B cell (primary cell): Measurements from ENCODE around the gene KIF23. TPM values are rescaled to one million over a fixed set of nuclear protein-coding genes. Genes with fewer than 3 reads are reported as not detected.

Source experiments
- ATAC-seq: fragments of 200-7000 bp; cut with Tn5 transposase; one replicate; pipeline ENCODE4 v1.10.0; 2021; ENCODE audit warnings: low read depth, mild to moderate bottlenecking, moderate number of reproducible peaks, moderate library complexity
- CTCF ChIA-PET: fragments of 350-600 bp; sonication (Branson Sonifier 250); formaldehyde crosslinking; loops from one replicate; lab custom pipeline; 2021; ENCODE audit warnings: antibody characterized with exemption, inconsistent platforms; lab: Charles Lee
- POLR2A ChIA-PET: fragments of 350-600 bp; sonication (Branson Sonifier 250); formaldehyde crosslinking; loops from one replicate; lab custom pipeline; 2021; ENCODE audit warnings: antibody characterized with exemption; lab: Charles Lee
- DNase-seq: peaks from one replicate; pipeline ENCODE4 v3.0.0; 2013
- H2AFZ ChIP-seq: 2 replicates; pipeline ENCODE4 v1.6.1; 2012; ENCODE audit warnings: mild to moderate bottlenecking, low read depth, low read length; ENCODE audit not compliant: insufficient read depth, poor library complexity, severe bottlenecking
- H3K27ac ChIP-seq, 2 donors: 1 replicate in 1 of 2; 2 replicates in 1 of 2; pipeline ENCODE4 v1.5.1; 2012 to 2013; ENCODE audit warnings: low read length in 2 of 2, mild to moderate bottlenecking in 2 of 2, moderate library complexity in 1 of 2
- H3K27me3 ChIP-seq, 4 experiments: fragments of 200-600 bp in 1 of 4; sonication (generic) in 1 of 4; replicated peaks in 1 of 4; 1 replicate in 2 of 4; 2 replicates in 2 of 4; pipeline versions ENCODE4 v1.6.1 to v1.7.0; 2013 to 2016; ENCODE audit warnings: low read length in 3 of 4, mild to moderate bottlenecking in 2 of 4, mixed read lengths in 1 of 4, moderate library complexity in 1 of 4; ENCODE audit not compliant: insufficient read depth in 4 of 4, control insufficient read depth in 3 of 4; ENCODE audit errors: control extremely low read depth in 1 of 4
- H3K36me3 ChIP-seq, 2 experiments: replicated peaks in 1 of 2; 1 replicate in 1 of 2; 2 replicates in 1 of 2; pipeline versions ENCODE4 v1.6.1 to v1.7.1; 2013; ENCODE audit warnings: low read length in 1 of 2; ENCODE audit not compliant: insufficient read depth in 2 of 2, control insufficient read depth in 1 of 2; ENCODE audit errors: control extremely low read depth in 1 of 2, extremely low read depth in 1 of 2
- H3K4me1 ChIP-seq, 2 donors: fragments of 200-600 bp in 1 of 2; sonication (generic) in 1 of 2; 1 replicate in 1 of 2; 2 replicates in 1 of 2; pipeline versions ENCODE4 v1.5.1 to v1.6.1; 2013 to 2017; ENCODE audit warnings: low read length in 2 of 2; ENCODE audit not compliant: control insufficient read depth in 2 of 2, insufficient read depth in 2 of 2
- H3K4me2 ChIP-seq: replicated peaks from 2 replicates; pipeline ENCODE3; 2012; ENCODE audit warnings: mild to moderate bottlenecking, low read depth, low read length; ENCODE audit not compliant: poor library complexity, severe bottlenecking
- H3K4me3 ChIP-seq, 5 experiments: fragments of 200-600 bp in 1 of 5; sonication (generic) in 1 of 5; 1 replicate in 3 of 5; 2 replicates in 2 of 5; pipeline versions ENCODE4 v1.5.1 to v1.7.0; 2011 to 2016; ENCODE audit warnings: low read length in 4 of 5, mild to moderate bottlenecking in 4 of 5, low read depth in 2 of 5, control low read depth in 1 of 5, moderate library complexity in 1 of 5; ENCODE audit not compliant: insufficient read depth in 1 of 5; ENCODE audit errors: control extremely low read depth in 1 of 5, extremely low read depth in 1 of 5
- H3K79me2 ChIP-seq: fragments of 200-600 bp; sonication (generic); one replicate; pipeline ENCODE4 v1.6.0; 2016; ENCODE audit warnings: low read length; ENCODE audit not compliant: control insufficient read depth, insufficient read depth
- H3K9ac ChIP-seq: fragments of 200-600 bp; sonication (generic); 2 replicates; pipeline ENCODE4 v1.6.1; 2017; ENCODE audit warnings: mild to moderate bottlenecking, low read length, moderate library complexity
- H3K9me3 ChIP-seq, 3 donors: one replicate each; pipeline versions ENCODE4 v1.6.1 to v1.7.1; 2013; ENCODE audit warnings: low read length in 2 of 3; ENCODE audit not compliant: control insufficient read depth in 2 of 3, insufficient read depth in 1 of 3; ENCODE audit errors: control extremely low read depth in 1 of 3
- H4K20me1 ChIP-seq: 2 replicates; pipeline ENCODE4 v1.6.0; 2012; ENCODE audit warnings: mild to moderate bottlenecking, low read length; ENCODE audit not compliant: insufficient read depth, control insufficient read depth, poor library complexity, severe bottlenecking
- H3K27ac Mint-ChIP-seq: one replicate; pipeline ENCODE4 v1.8.0; 2021; ENCODE audit warnings: mixed read lengths
- H3K27me3 Mint-ChIP-seq: one replicate; pipeline ENCODE4 v1.8.0; 2021; ENCODE audit warnings: mixed read lengths
- H3K4me1 Mint-ChIP-seq: one replicate; pipeline ENCODE4 v1.8.0; 2021; ENCODE audit warnings: mixed read lengths
- H3K4me3 Mint-ChIP-seq: one replicate; pipeline ENCODE4 v1.8.0; 2021; ENCODE audit warnings: mixed read lengths
- H3K9me3 Mint-ChIP-seq: one replicate; pipeline ENCODE4 v1.8.0; 2022; ENCODE audit warnings: mixed read lengths; ENCODE audit not compliant: insufficient read depth
- EZH2 ChIP-seq: IDR thresholded peaks from 2 replicates; pipeline ENCODE4 v1.6.1; 2012; ENCODE audit warnings: borderline replicate concordance, low read depth, mild to moderate bottlenecking, moderate library complexity, low read length; ENCODE audit not compliant: insufficient read depth, poor library complexity, severe bottlenecking
- WGBS: methylation state at CpG from one replicate; pipeline ENCODE4 v1.1.5; 2013; ENCODE audit warnings: missing lambda C conversion rate; ENCODE audit not compliant: insufficient coverage; 5-methylcytosine and 5-hydroxymethylcytosine counted together
- intact Hi-C: fragments of 100-400 bp; cut with micrococcal nuclease; formaldehyde crosslinking; loops from one replicate; pipeline ENCODE4 v1.10.0; 2022
- polyA plus RNA-seq: library from polyadenylated mRNA; depleted of rRNA; stranded (reverse); fragments of >200 nt; gene quantifications from 2 replicates; pipeline ENCODE4 v1.2.3, GENCODE V29; 2012
- total RNA-seq, 2 donors: library from RNA; stranded (reverse); fragments of 120-200 nt in 1 of 2; gene quantifications; 1 replicate in 1 of 2; 2 replicates in 1 of 2; pipeline versions ENCODE4 v1.2.3 to v1.2.4, GENCODE V29; 2013 to 2022
- TF ChIP-seq, protein P1 (sequence below): fragments of 200-600 bp; IDR thresholded peaks from one replicate; pipeline ENCODE4 v1.8.0; 2022; ENCODE audit warnings: antibody characterized with exemption, mild to moderate bottlenecking

KIF23 gene
- total and polyA plus RNA-seq, 2 donors (not counting 1 experiment from before 2014, with no cell fraction given), result 0.30 to 0.34 TPM

DNA sequence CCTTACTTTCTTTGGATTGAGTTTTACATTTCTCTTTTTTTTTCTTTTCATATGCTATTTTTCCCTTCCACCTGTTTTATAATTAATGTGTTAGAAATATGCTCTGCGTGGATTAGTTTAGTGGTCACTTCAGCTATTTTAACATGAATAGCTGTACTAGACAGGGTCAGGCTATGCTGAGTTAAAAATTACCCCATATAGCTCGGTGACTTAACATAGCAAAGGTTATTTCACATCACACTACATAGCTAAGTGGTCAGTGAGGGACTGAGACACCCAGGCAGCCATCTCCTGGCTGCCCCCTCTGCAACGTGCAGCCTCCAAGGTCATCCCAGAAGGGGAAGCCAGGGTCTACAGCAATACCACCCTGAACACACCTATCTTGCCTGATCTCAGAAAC lies 46.9 kb upstream of the KIF23 start:
- TF ChIP-seq, protein P1, sequence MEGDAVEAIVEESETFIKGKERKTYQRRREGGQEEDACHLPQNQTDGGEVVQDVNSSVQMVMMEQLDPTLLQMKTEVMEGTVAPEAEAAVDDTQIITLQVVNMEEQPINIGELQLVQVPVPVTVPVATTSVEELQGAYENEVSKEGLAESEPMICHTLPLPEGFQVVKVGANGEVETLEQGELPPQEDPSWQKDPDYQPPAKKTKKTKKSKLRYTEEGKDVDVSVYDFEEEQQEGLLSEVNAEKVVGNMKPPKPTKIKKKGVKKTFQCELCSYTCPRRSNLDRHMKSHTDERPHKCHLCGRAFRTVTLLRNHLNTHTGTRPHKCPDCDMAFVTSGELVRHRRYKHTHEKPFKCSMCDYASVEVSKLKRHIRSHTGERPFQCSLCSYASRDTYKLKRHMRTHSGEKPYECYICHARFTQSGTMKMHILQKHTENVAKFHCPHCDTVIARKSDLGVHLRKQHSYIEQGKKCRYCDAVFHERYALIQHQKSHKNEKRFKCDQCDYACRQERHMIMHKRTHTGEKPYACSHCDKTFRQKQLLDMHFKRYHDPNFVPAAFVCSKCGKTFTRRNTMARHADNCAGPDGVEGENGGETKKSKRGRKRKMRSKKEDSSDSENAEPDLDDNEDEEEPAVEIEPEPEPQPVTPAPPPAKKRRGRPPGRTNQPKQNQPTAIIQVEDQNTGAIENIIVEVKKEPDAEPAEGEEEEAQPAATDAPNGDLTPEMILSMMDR, result no peak
- TF ChIP-seq EZH2, result no peak
- peaks cover 0 to 7% (median 0%) of the 10 kb centered on the region in 4 experiments for H3K27me3 ChIP-seq
- no peak for ATAC-seq
- H3K4me1 ChIP-seq, result no peaks in the 10 kb centered on the region
- H4K20me1 ChIP-seq, result no peaks in the 10 kb centered on the region
- no peaks in the 10 kb centered on the region for H3K36me3 ChIP-seq
- no peak overlapping the region for H3K9ac ChIP-seq
- no peak overlapping the region for H3K4me2 ChIP-seq
- peaks cover 0 to 2% (median 0%) of the 10 kb centered on the region in 3 donors for H3K9me3 ChIP-seq
- Mint-ChIP-seq H3K4me1 (no peaks in the 10 kb centered on the region), H3K4me3 (no peak overlapping the region), H3K9me3 (peaks cover 5% of the 10 kb centered on the region), H3K27me3 (peaks cover 24% of the 10 kb centered on the region), H3K27ac (no peak overlapping the region)
- WGBS, result 60% methylated on average over 1 of the region's 3 CpGs
- H3K27ac ChIP-seq, result no peak overlapping the region
- DNase-seq, result no peak
- ChIA-PET POLR2A (no interaction called here), CTCF (no interaction called here)
- H3K4me3 ChIP-seq, result no peak overlapping the region
- no peaks in the 10 kb centered on the region for H3K79me2 ChIP-seq
- intact Hi-C loops, result no loop called here
- H2AFZ ChIP-seq, result no peak overlapping the region

DNA sequence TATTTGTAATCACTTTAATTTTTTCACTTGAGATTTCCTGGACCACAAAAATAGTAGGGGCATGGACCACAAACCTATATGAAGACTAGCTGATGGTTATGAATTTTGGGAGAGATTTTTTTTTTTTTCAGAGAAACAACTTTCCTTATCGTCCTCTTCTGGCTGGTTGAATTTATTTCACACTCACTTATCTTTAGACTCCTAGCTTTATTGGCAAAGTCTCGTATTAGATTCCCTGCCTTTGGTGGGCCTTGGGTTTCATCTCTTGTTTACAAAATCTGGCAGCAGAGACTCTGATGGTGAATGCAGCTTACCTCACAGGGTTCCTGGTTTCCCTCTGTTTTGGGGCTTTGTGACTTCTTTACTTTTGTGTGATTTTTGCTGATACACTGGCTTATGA lies 44.5 kb upstream of the KIF23 start:
- intact Hi-C loops, result no loop called here

More for the DNA sequence above, 44.5 kb upstream of the KIF23 start:
- Histone ChIP-seq H3K4me2 (no peak overlapping the region), H3K4me1 (no peaks in the 10 kb centered on the region), H3K36me3 (no peaks in the 10 kb centered on the region), H4K20me1 (no peaks in the 10 kb centered on the region), H3K4me3 (no peak overlapping the region), H3K79me2 (no peaks in the 10 kb centered on the region), H3K9me3 (peaks cover 0 to 2% (median 0%) of the 10 kb centered on the region in 3 donors), H2AFZ (no peak overlapping the region), H3K27ac (no peak overlapping the region), H3K9ac (no peak overlapping the region), H3K27me3 (peaks cover 0 to 7% (median 0%) of the 10 kb centered on the region in 4 experiments)
- ChIA-PET CTCF (no interaction called here), POLR2A (no interaction called here)
- ATAC-seq (no peak), DNase-seq (no peak)
- WGBS, result 100% methylated on average over 1 of the region's 2 CpGs
- Mint-ChIP-seq H3K4me3 (no peak overlapping the region), H3K4me1 (no peaks in the 10 kb centered on the region), H3K27ac (no peak overlapping the region), H3K9me3 (peaks cover 8% of the 10 kb centered on the region), H3K27me3 (peaks cover 32% of the 10 kb centered on the region)
- no peak for TF ChIP-seq EZH2
- TF ChIP-seq, protein P1, result no peak
